Transverse colon (tissue), 4 donors: Measurements from ENCODE around the gene GAS7. TPM values are rescaled to one million over a fixed set of nuclear protein-coding genes. Genes with fewer than 3 reads are reported as not detected.

ENCODE experiments used
- DNase-seq: peaks from one replicate; pipeline ENCODE4 v3.0.0-alpha.2; 2019
- H3K27ac ChIP-seq, 4 donors: fragments of 200-600 bp; sonication (generic); 2 replicates each; pipeline ENCODE4 v1.5.1; 2016 to 2018; ENCODE audit warnings: inconsistent platforms in 4 of 4
- H3K27me3 ChIP-seq: fragments of 200-600 bp; sonication (generic); 2 replicates; pipeline ENCODE4 v1.5.1; 2017; ENCODE audit warnings: inconsistent platforms
- H3K36me3 ChIP-seq, 4 donors: fragments of 200-600 bp; sonication (generic); 2 replicates each; pipeline ENCODE4 v1.5.1; 2017 to 2019; ENCODE audit warnings: inconsistent platforms in 4 of 4
- H3K4me1 ChIP-seq, 4 donors: fragments of 200-600 bp; sonication (generic); 2 replicates each; pipeline ENCODE4 v1.5.1; 2017 to 2020; ENCODE audit warnings: inconsistent platforms in 4 of 4
- H3K4me3 ChIP-seq, 4 donors: fragments of 200-600 bp; sonication (generic); 1 replicate in 1 of 4; 2 replicates in 3 of 4; pipeline versions ENCODE4 v1.5.1 to v1.6.1; 2017 to 2019; ENCODE audit warnings: inconsistent platforms in 4 of 4
- H3K9me3 ChIP-seq, 2 donors: fragments of 200-600 bp; sonication (generic); 2 replicates each; pipeline ENCODE4 v1.5.1; 2017 to 2019; ENCODE audit warnings: inconsistent platforms in 2 of 2
- EP300 ChIP-seq: sonication (generic); formaldehyde crosslinking; IDR thresholded peaks from one replicate; pipeline ENCODE4 v1.6.1; 2017; ENCODE audit warnings: antibody characterized with exemption, low read depth
- POLR2A ChIP-seq: fragments of 450-650 bp; IDR thresholded peaks from one replicate; pipeline ENCODE4 v1.6.1; 2016; ENCODE audit warnings: antibody characterized with exemption, mild to moderate bottlenecking, moderate library complexity
- POLR2AphosphoS5 ChIP-seq, 3 donors: sonication (generic); formaldehyde crosslinking; IDR thresholded peaks; one replicate each; pipeline ENCODE4 v1.6.1; 2016; ENCODE audit warnings: antibody characterized with exemption in 3 of 3
- WGBS, 2 donors: methylation state at CpG; one replicate each; pipeline ENCODE4 v1.1.5; 2018; ENCODE audit warnings: low coverage in 1 of 2; 5-methylcytosine and 5-hydroxymethylcytosine counted together
- in situ Hi-C, 4 donors: fragments of 200-750 bp; cut with MboI; loops; one replicate each; pipeline versions ENCODE4 v1.15.0 to v1.15.1; 2017; ENCODE audit warnings: low sequenced_read_pairs in 3 of 4, low pct_ligation_motif_present in 1 of 4, low pct_unique_long_range_greater_than_20kb in 1 of 4
- intact Hi-C: fragments of 100-400 bp; cut with DNase I; formaldehyde crosslinking; loops from one replicate; pipeline ENCODE4 v1.15.1; 2023; ENCODE audit warnings: low total_unique reads
- total RNA-seq, 4 donors: library from RNA; depleted of rRNA; stranded (reverse); fragments of >200 nt; gene quantifications; one replicate each; pipeline ENCODE4 v1.1.0, GENCODE V29; 2016
- TF ChIP-seq, protein P1 (sequence below), 5 experiments: fragments of 200-600 bp in 3 of 5; fragments of 450-650 bp in 2 of 5; sonication (generic) in 3 of 5; IDR thresholded peaks; 1 replicate in 2 of 5; 2 replicates in 3 of 5; pipeline ENCODE4 v1.5.1; 2016 to 2017; ENCODE audit warnings: antibody characterized with exemption in 5 of 5, inconsistent platforms in 3 of 5, mild to moderate bottlenecking in 2 of 5, moderate library complexity in 1 of 5

The GAS7 gene
- total RNA-seq, 4 donors from 2014 or later = 9.2 to 59.1 (median 15.2) TPM

DNA sequence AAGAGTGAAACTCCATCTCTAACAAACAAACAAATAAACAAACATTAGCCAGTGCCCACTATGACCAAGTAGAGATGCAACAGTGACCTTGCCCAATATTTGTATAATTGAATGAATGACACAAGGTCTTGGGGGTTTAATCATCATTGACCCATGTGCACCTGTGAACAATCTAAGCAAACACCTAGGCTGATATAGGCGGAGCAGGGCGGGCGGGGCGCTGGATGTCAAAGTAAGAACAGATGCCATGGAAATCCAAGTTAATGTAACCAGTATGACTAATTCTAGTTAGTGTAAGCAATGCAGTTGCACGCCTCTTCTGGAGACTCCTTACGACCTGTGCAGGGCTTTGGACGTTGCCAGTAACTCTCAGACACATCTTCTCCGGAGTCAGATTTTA lies 310.9 kb downstream of the GAS7 start:
- DNase-seq = no peak

GRCh38 chr17:9886141-9886930 lies 312.1 kb downstream of the GAS7 start:
- Histone ChIP-seq H3K27ac (no peak overlapping the region), H3K4me3 (no peak overlapping the region), H3K9me3 (peaks cover 15 to 16% of the 10 kb centered on the region in 2 donors), H3K27me3 (no peaks in the 10 kb centered on the region), H3K4me1 (no peaks in the 10 kb centered on the region), H3K36me3 (no peaks in the 10 kb centered on the region)
- in situ Hi-C loops (loop anchor here in 1 of 4 donors (25.0 kb wide), 1 partner anchor 149 kb away; no protein-coding TSS in a partner anchor), intact Hi-C loops (no loop called here)
- TF ChIP-seq, protein P1, sequence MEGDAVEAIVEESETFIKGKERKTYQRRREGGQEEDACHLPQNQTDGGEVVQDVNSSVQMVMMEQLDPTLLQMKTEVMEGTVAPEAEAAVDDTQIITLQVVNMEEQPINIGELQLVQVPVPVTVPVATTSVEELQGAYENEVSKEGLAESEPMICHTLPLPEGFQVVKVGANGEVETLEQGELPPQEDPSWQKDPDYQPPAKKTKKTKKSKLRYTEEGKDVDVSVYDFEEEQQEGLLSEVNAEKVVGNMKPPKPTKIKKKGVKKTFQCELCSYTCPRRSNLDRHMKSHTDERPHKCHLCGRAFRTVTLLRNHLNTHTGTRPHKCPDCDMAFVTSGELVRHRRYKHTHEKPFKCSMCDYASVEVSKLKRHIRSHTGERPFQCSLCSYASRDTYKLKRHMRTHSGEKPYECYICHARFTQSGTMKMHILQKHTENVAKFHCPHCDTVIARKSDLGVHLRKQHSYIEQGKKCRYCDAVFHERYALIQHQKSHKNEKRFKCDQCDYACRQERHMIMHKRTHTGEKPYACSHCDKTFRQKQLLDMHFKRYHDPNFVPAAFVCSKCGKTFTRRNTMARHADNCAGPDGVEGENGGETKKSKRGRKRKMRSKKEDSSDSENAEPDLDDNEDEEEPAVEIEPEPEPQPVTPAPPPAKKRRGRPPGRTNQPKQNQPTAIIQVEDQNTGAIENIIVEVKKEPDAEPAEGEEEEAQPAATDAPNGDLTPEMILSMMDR (IDR thresholded peaks at IDR 0.05) = no peak
- no peak for TF ChIP-seq EP300
- TF ChIP-seq POLR2AphosphoS5 (IDR thresholded peaks at IDR 0.05) = no peak
- TF ChIP-seq POLR2A = no peak
- WGBS, 2 donors = 91 to 93% methylated on average over 3 to 5 of the region's 5 CpGs
- no peak for DNase-seq

More for the DNA sequence above, 310.9 kb downstream of the GAS7 start:
- no peak for TF ChIP-seq POLR2A
- TF ChIP-seq, protein P1 (IDR thresholded peaks at IDR 0.05) = no peak
- no peak for TF ChIP-seq POLR2AphosphoS5 (IDR thresholded peaks at IDR 0.05)
- TF ChIP-seq EP300 = no peak
- WGBS, 2 donors = 64 to 88% methylated on average over 5 to 8 of the region's 8 CpGs
- Histone ChIP-seq H3K27ac (no peak overlapping the region), H3K27me3 (no peaks in the 10 kb centered on the region), H3K36me3 (no peaks in the 10 kb centered on the region), H3K9me3 (peaks cover 15 to 16% of the 10 kb centered on the region in 2 donors), H3K4me1 (no peaks in the 10 kb centered on the region), H3K4me3 (no peak overlapping the region)
- in situ Hi-C loops (loop anchor here in 1 of 4 donors (25.0 kb wide), 1 partner anchor 150 kb away; no protein-coding TSS in a partner anchor), intact Hi-C loops (no loop called here)

GRCh38 chr17:9883451-9883850 lies 315.0 kb downstream of the GAS7 start:
- DNase-seq = no peak
- no peak for TF ChIP-seq POLR2AphosphoS5 (IDR thresholded peaks at IDR 0.05)
- TF ChIP-seq, protein P1 (IDR thresholded peaks at IDR 0.05) = no peak
- no peak for TF ChIP-seq EP300
- Histone ChIP-seq H3K4me3 (no peak overlapping the region), H3K36me3 (no peaks in the 10 kb centered on the region), H3K4me1 (no peaks in the 10 kb centered on the region), H3K27ac (no peak overlapping the region), H3K27me3 (no peaks in the 10 kb centered on the region), H3K9me3 (peaks cover 15 to 16% of the 10 kb centered on the region in 2 donors)
- in situ Hi-C loops (loop anchor here in 1 of 4 donors (25.0 kb wide), 1 partner anchor 146 kb away; no protein-coding TSS in a partner anchor), intact Hi-C loops (no loop called here)

DNA sequence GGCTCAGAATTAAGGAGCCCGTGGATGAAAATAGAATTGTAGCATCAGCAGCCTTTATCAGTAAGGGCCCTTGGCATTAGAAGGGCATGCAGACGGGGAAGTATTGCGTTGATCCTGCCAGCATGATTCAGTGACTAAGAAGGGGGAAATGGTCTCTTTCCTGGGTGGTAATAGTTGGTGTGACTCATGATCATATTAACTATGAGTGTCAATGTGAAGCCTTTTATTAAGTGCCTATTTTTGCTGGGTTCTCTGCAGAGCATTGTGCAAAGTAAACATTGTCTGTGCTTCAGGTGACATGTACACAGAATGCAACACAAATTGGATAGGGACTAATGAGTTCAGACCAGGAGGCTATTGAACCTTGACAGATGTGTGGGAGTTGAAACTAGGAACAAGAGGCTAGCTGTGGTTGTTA lies 317.8 kb downstream of the GAS7 start:
- no peaks in the 10 kb centered on the region for H3K36me3 ChIP-seq
- H3K9me3 ChIP-seq = peaks cover 15 to 16% of the 10 kb centered on the region in 2 donors
- H3K4me3 ChIP-seq = no peak overlapping the region
- intact Hi-C loops (no loop called here), in situ Hi-C loops (loop anchor here in 1 of 4 donors (25.0 kb wide), 1 partner anchor 143 kb away; no protein-coding TSS in a partner anchor)
- TF ChIP-seq EP300 (no peak), POLR2A (no peak), POLR2AphosphoS5 (IDR thresholded peaks at IDR 0.05) (no peak)
- TF ChIP-seq, protein P1 (IDR thresholded peaks at IDR 0.05) = no peak
- H3K27ac ChIP-seq = no peak overlapping the region
- no peak for DNase-seq
- WGBS, 2 donors = 66% methylated on average over 3 of the region's 3 CpGs; no CpG with 5 or more reads in 1 of the 2 donors
- no peaks in the 10 kb centered on the region for H3K27me3 ChIP-seq
- H3K4me1 ChIP-seq = peaks cover 0 to 5% (median 1%) of the 10 kb centered on the region in 4 donors
